GM20431 (cell line): Measurements from ENCODE around the gene USP22.
"Not testable (repeated sequence)": the region's sequence is repeated elsewhere in the genome, so short reads cannot be mapped to it uniquely, and the experiment has no call there.

Experiments used
- in situ Hi-C: fragments of 300-500 bp; cut with MseI, MboI; formaldehyde crosslinking; loops from one replicate; pipeline ENCODE4 v1.15.0; 2020; ENCODE audit warnings: low sequenced_read_pairs; ENCODE audit not compliant: unreplicated experiment

The USP22 gene

DNA sequence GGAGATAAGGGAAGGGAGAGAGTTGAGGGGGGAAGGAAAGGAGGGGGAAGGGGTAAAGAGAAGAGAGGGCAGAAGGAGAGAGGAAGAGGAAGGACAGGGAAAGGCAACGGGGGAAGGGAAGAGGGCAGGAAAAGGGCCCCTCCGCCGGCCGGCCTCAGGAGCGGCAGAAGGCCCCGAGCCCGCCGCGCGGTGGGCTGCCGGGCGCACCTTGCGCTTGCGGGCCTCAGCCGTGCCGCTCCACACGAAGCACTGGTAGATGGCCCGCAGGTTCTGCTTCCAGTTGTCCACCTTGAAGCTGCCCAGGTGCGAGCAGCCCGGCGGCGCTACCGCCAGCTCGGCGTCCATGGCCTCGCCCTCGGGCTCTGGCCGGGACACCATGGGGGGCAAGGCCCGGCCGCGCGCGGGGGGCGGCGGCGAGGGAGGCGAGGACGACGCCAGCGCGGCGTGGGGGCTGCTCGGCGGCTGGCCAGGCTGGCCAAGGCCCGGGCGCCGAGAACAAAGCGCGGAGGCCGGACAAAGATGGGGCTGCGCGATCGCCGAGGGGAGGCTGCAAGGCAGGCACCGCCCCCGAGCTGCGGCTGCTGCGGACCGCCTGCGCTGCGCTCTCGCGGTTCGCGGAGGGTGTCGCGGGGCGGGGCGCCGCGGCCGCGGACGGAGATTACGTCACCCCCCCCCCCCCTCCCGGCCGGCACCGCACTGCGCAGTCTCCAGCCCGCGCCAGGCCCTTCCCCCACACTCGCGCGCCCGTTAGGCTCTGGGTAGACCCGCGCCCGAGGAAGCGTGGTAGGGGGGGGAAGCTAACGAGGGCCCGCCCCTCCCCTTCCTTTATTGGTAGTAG, at the start of gene USP22:
Gene USP22 (minus strand): TSS at position 554 of the 838 bp plus-strand sequence. CDS start 176 bp downstream, at position 378.
- in situ Hi-C loops, result no loop called here

DNA sequence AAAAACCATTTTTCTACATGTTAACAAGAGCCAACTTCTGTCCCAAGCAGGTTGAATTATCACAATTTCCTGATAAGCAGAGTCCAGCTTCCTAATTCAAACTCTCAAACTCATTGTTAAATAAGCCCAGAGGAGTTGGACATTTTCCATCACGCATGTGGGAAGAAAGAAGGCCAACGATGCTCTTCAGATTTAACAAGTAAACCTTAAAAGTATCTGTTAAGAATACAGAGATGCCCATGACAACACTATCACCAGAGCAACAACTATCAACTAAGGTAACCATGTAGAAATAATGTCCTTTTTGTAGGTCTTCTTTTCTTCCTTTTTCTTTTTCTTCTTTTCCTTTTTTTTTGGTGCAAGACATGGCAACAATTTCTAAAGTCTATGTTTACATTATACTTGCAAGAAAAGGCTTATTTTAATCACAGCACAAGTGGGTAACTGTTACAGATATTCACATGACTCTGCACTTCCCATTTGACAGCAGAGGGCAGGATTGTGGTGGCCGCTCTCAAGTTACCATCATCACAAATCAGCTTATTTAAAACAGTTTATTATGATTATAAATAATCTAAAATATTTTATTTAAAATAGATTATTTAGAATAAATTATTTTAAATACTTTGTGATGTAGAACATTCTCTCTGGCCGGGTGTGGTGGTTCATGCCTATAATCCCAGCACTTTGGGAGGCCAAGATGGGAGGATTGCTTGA, 48.2 kb upstream of the USP22 start:
- in situ Hi-C loops, result no loop called here

DNA sequence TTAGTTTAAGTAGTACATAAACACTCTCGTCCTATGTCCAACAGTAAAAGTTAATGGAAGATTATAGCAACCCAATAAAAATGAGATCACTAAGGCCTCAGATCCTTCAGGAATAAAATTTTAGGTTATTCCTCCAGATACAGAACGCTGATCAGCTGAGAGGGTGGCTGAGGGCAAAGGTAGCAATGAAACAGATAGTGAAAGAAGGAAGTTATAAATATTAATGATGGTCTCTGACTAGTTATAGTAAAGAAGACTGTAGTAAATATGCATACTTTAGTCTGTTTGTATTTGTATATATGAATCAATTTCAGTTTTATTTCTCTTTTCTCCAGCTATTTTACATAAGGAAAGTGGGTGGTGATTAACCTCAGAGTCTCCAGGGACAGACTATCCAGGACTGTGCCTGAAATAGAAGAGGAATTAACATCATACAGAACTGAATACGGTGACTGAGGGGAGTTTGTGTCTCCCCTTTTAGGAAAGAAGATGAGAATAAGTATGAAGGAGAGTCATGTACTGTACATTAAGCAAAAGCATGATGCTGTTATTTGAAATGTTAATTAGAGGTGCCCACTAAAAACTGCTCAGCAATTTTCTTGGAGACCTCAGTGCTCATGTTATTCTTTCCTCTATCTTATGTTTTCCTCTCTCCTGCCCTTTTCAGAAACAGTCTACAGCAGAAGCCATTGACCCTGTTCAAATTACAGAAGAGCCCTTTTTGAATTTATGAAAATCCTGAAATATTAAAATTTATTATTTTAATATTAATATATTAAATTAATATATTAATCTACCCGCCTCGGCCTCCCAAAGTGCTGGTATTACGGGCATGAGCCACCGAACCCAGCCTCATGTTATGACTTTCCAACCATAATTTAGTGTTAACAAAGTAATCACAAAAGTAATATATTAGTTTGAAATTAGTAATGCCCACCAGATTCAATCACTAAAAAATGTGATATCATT, 47.4 kb upstream of the USP22 start:
- in situ Hi-C loops, result no loop called here

DNA sequence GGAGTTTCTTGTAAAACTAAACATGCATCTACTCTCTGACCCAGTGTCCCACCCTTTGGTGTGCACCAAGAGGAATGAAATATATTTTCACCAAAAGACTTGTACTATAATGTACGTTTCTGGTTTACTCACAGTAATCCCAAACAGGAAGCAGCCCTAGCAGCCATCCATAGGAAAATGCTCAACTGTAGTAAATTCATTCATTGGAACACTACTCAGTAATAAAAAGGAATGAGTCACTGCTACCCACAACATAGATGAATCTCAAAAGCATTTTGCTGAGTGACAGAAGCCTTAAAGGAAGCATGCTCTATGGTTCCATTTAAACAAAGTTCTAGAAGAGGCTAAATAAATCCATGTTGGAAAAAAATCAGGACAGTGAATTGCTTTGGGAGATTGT, 46.3 kb upstream of the USP22 start:
- in situ Hi-C loops, result no loop called here

DNA sequence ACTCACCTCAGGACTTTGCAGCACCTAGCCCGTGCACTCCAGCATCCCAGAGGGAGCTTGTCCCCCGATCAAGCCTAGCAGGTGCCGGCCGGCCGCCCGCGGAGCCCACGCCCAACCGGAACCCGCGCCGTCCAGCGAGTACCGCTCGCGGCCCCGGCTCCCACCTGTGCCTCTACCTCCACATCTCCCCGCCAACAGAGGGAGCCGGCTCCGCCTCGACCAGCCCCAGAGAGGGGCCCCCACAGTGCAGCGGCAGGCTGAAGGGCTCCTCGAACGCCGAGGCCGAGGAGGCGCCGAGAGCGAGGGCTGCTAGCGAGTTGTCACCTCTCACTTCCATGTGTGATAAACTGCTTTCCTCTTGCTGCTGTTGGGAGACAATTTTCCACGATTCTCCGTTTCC, 42.9 kb upstream of the USP22 start:
- in situ Hi-C loops, result no loop called here

DNA sequence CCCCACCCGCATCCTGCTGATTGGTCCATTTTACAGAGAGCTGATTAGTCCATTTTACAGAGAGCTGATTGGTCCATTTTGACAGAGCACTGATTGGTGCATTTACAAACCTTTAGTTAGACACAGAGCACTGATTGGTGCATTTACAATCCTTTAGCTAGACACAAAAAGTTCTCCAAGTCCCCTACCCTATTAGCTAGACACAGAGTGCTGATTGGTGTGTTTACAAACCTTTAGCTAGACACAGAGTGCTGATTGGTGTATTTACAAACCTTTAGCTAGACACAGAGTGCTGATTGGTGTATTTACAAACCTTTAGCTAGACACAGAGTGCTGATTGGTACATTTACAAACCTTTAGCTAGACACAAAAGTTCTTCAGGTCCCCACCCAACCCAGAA, 42.5 kb upstream of the USP22 start:
- in situ Hi-C loops, result not testable (repeated sequence)

DNA sequence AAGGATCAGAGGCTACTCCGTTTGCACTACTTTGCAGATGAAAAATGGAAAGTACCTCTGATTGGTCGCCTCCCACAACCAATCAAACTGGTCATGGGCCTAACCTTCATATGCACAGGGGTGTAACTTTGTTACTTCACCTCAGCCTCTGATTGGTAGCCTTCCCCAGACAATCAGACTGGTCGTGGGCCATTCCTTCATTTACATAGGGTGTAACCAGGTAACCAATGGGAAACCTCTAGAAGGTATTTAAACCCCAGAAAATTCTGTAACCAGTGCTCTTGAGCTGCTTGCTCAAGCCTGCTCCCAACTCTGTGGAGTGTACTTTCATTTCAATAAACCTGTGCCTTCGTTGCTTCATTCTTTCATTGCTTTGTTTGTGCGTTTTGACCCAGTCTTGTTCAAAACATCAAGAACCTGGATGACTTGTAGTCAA, 39.2 kb upstream of the USP22 start:
- in situ Hi-C loops, result no loop called here

DNA sequence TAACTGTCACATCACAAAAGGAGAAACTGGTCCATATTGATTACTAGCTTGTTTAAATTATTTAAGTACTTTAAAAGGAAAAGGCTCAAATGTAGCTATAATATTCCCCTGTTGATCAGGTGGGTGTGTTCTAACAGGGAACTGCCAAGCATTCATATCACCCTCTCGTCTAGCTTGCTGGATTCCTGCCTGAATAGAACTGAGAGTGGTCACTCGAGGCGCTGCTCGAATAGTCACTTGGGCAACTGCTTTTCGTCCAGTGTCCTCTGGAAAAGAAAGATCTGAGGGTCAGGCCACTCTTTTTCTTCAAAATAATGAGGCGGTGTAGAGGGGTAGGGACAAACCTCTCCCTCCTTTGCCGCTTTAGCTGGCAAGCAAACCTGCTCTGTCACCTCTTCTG, 36.4 kb upstream of the USP22 start:
- in situ Hi-C loops, result no loop called here

DNA sequence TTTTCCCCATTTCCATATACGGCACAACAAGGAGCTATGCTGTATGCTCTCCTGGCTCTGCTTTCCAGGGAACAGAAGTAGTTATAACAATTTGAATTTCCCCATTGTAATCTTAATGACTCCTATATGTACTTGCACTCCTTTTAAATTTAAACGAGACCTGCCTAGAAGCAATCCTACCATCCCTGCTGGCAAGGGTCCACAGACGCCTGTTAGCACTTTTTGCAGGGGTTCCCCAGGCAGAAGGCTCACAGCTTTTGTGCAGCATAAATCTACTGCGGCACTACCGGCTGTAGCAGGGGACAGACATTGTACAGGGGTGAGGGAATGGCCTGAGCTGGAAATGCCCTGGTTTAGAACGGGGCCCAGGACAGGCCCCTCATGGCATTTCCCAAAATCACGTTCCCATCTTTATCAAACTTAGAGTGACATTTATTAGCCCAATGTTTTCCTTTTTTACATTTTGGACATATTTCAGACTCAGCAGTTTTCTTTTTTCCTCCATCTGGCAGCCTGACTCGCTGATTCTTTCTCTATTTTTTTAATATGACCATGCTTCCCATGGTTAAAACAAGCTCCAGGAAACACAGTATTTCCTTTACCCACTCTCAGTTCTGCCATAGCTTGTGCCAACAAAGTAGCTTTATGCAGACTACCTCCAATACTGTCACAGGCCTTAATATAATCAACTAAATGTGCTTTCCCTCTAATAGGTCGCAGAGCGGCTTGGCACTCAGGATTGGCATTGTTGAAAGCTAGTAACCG, 35.4 kb upstream of the USP22 start:
- in situ Hi-C loops, result no loop called here

DNA sequence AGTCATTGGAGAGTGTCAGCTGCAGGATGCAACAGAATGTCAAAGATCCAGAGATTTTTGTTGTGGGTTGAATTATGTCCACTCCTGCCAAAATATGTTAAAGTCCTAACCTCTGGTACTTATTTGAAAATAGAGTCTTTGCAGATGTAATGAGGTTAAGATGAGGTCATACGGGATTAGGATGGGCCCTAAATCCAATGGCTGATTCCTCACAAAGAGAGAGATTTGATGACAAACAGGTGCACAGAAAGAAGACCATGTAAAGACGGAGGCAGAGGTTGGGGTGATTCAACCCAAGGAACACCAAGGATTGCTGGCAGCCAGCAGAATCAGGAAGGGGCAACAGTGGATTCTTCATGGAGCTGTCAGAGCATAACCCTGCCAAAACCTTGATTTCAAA, 34.5 kb upstream of the USP22 start:
- in situ Hi-C loops, result no loop called here

DNA sequence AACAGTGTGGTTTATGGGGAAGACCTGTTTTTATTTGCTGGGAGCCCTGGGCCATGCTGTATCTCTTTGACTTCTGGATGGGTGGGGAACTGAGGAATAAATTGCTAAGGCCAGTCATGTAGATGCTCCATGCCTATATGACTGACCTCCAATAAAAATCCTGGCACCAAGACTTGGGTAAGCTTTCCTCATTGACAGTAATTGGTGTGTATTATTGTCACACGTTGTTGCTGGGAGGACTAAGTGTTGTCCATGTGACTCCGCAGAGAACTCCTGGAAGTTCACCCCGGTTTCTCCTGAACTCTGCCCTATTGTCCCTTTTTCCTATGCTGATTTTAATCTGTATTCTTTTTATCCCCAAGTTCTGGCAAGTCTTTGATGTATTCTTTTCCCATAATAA, 33.4 kb upstream of the USP22 start:
- in situ Hi-C loops, result no loop called here

DNA sequence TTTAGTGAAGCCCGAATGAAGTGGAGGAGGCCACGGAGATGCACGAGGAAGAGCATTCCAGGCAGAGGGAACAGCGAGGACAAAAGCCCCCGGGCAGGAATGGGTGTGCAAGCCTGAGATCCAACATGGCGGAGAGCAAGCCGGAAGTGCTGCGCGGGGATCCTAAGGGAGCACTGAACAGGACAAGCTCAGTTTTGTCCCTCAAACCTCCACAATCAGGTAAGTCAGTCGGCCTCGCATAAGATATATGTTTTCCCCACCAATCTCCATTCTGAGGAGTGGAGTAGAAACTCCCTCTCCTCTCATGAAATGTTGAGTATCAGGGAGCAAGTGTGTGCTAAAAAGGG, 32.9 kb upstream of the USP22 start:
- in situ Hi-C loops, result no loop called here

DNA sequence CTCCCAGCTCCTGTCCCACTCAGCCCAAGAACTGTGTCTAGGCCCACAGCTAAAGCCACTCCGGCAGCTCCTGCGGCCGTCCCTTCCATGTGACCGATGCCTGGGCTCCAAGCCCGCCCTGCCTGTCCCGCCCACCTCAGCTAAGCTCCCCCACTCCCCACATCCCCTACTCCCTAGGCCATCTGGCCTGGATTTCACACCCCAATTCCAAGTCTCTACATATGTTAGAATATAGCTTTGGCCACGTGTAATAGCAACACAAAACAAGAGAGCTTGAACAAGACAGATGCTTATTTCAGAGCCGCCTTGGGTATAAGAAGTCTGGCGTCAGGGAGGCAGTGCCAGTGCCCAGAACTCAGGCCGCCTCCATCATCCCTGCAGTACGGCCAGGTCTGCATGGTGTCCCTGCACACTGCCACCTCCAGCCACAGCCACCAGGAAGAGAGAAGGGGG, 30.0 kb upstream of the USP22 start:
- in situ Hi-C loops, result no loop called here

DNA sequence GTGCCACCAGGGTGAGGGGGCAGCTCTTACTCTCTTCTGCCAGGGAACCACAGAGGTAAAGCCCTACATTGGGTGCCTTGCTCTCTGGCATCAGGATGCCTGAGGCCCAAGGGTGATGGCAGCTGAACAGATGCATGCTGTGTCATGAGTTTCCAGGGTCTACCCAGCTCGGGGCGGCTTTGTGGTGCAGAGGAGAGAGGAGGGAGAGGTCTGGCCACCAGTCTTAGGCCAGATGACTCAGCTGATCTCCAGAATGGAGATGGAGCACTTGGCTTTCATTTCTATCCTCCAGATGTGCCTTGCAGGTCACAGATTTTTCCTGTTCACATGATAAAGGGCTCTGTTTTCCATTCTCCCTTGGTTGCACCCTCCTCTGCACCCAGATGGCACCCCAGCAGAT, 23.6 kb upstream of the USP22 start:
- in situ Hi-C loops, result no loop called here

DNA sequence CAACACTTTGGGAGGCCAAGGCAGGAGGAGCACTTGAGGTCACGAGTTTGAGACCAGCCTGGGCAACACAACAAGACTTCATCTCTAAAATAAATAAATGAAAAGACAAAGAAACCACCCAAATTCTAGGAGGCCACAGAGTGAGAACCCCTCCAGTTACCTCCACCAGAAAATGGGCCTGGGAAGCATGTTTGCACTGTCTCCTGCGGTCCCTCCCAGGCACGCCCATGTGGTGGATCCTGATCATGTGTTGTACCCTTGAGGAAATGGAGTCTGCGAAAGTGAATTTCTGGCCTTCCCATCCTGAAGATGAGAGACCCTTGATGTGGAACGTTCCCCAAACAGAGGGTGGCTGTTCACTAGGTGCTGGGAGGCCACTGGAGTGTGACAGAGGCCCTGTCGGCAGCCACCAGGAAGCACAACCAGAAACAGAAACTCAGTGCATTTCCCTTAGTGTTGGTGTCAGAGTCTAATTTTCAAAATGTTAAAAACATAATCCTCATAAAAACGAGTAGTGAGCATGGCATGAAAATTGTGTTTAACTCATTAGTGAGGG, 19.2 kb upstream of the USP22 start:
- in situ Hi-C loops, result no loop called here

DNA sequence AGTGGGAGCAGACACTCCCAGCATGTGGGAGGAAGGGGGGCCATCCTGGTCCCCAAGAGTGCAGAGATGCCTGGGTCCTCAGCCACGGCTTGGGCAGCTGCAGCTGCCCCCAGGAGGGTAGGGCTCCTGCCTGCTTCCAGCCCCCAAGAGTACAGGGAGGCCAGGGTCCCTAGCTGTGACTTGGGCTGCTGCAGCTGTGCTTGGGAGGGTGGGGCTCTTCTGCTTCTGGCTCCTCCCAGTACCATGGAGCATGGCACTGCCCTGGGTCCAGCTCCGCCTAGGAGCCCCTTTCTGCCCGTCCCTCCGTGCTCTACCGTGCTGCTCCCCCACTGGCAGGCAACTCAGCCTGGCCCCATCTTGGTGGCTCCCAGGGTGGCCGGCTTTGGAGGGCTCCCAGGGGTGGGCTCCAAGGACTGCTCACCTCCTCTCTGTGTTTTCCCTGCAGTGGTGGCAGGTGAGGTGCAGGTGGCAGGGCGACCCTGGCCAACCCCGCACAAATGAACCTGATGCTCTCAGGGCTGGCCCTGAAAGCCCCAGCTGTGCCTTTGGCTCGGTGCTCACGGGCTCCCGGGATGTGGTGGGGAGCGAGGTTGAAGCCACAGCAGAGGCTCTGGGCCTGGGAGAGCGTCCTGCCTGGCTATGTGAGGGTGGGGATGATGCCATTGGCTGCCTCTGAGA, 18.5 kb upstream of the USP22 start:
- in situ Hi-C loops, result no loop called here

DNA sequence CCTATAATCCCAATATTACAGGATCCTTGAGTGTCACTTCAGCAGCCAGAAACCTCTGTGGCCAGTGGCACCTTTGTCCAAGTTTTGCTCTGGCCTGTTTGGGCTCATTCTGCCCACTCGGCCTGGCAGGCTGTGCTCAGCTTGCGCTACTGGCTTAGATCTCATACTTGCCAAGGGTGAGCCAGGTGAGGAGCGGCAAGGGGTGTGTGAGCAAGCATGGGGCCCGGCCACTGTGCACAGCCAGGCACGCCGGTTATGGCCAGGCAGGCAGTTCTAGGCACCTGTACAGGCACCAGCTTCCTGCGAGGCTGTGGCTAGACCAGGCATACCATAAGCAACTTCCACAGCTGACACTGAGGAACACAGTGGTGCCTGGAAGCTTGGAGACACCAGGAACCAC, 16.9 kb upstream of the USP22 start:
- in situ Hi-C loops, result no loop called here

DNA sequence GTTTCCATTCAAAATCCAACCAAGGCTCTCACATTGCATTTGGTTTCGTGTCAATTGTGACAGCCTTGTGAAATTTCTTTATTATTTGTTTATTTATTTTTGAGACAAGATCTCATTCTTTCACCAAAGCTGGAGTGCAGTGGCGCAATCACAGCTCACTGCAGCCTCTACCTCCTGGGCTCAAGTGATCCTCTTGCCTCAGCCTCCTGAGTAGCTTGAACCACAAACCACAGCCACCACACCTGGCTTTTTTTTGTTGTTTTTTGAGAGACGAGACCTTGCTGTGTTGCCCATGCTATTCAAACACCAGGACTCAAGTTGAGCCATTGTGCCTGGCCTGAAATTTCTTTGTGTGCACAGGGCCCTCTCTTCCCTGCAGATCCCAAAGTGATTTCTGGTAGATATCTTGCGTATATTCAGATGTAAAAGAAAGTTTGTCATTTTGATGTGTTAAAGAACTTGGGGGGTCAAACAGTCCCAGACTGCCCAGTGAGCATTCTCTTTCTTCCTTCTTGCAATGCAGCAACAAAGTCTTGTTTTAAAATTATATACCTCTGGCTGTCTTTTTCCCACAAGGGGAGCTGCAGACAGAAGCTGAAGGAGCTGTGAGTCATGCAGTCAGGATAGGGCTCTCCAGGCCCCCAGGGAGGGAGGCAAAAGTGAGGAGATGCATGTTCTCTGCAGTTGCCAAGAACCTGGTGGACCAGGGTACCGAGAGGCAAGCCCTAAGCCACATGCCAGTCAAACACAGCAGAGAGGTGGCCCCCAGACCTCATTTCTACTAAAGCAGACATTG, 15.5 kb upstream of the USP22 start:
- in situ Hi-C loops, result no loop called here
